HEK293 (cell line): Measurements from ENCODE around the gene BACE1-AS.

Experiments used
- CTCF ChIA-PET: fragments of 350-600 bp; formaldehyde crosslinking; extraction: SDS; loops from one replicate; lab custom pipeline; 2021; ENCODE audit warnings: antibody characterized with exemption; lab: Yijun Ruan, JAX
- POLR2A ChIA-PET: fragments of 300-600 bp; formaldehyde crosslinking; extraction: SDS; loops from one replicate; lab custom pipeline; 2020; ENCODE audit warnings: antibody characterized with exemption, inconsistent platforms; lab: Yijun Ruan, JAX
- H3K27ac ChIP-seq: fragments of 200-500 bp; sonication (Bioruptor generic); 2 replicates; pipeline ENCODE4 v1.5.1; 2014; ENCODE audit warnings: low read depth, low read length, control low read depth, inconsistent platforms; ENCODE audit errors: extremely low read depth
- H3K36me3 ChIP-seq, 2 experiments: fragments of 200-500 bp in 1 of 2; sonication (Bioruptor generic) in 1 of 2; 1 replicate in 1 of 2; 2 replicates in 1 of 2; pipeline ENCODE4 v1.5.1; 2014 to 2017; ENCODE audit warnings: inconsistent platforms in 2 of 2, low read length in 2 of 2; ENCODE audit not compliant: control insufficient read depth in 2 of 2, insufficient read depth in 1 of 2
- H3K4me1 ChIP-seq: fragments of 200-500 bp; sonication (Bioruptor generic); 2 replicates; pipeline ENCODE4 v1.5.1; 2014; ENCODE audit warnings: mild to moderate bottlenecking, low read length, inconsistent platforms; ENCODE audit not compliant: control insufficient read depth, insufficient read depth
- H3K4me3 ChIP-seq: 2 replicates; pipeline ENCODE4 v1.5.1; 2011; ENCODE audit warnings: low read depth, mild to moderate bottlenecking, control low read depth, low read length, moderate library complexity
- H3K9me3 ChIP-seq: fragments of 200-500 bp; sonication (Bioruptor generic); 2 replicates; pipeline ENCODE4 v1.5.1; 2014; ENCODE audit warnings: low read depth, low read length, inconsistent platforms; ENCODE audit not compliant: control insufficient read depth, insufficient read depth
- KLF7 ChIP-seq: fragments of 450-650 bp; formaldehyde crosslinking; IDR thresholded peaks from 2 replicates; pipeline ENCODE4 v1.5.1; 2016; ENCODE audit warnings: missing biosample characterization, missing genetic modification characterization, borderline replicate concordance
- PBX3 ChIP-seq: sonication (generic); formaldehyde crosslinking; IDR thresholded peaks from 2 replicates; pipeline ENCODE4 v1.8.1; 2022; ENCODE audit warnings: mild to moderate bottlenecking, moderate library complexity, missing genetic modification reagents
- REST ChIP-seq: fragments of 450-650 bp; formaldehyde crosslinking; IDR thresholded peaks from 2 replicates; pipeline ENCODE4 v1.5.1; 2016; ENCODE audit warnings: missing biosample characterization, missing genetic modification characterization
- SCRT2 ChIP-seq: fragments of 450-650 bp; formaldehyde crosslinking; IDR thresholded peaks from 2 replicates; pipeline ENCODE4 v1.5.1; 2016; ENCODE audit warnings: missing biosample characterization, missing genetic modification characterization
- ZBTB26 ChIP-seq: fragments of 450-650 bp; formaldehyde crosslinking; optimal IDR thresholded peaks from 2 replicates; pipeline ENCODE3; 2016; ENCODE audit warnings: missing biosample characterization, mild to moderate bottlenecking, missing genetic modification characterization
- ZBTB8A ChIP-seq: fragments of 450-650 bp; formaldehyde crosslinking; IDR thresholded peaks from 2 replicates; pipeline ENCODE4 v1.5.1; 2016; ENCODE audit warnings: missing biosample characterization, missing genetic modification characterization
- ZFHX2 ChIP-seq: fragments of 450-650 bp; formaldehyde crosslinking; conservative IDR thresholded peaks from 2 replicates; pipeline ENCODE4 v1.5.1; 2016; ENCODE audit warnings: missing biosample characterization, missing genetic modification characterization
- ZNF10 ChIP-seq: fragments of 450-650 bp; formaldehyde crosslinking; IDR thresholded peaks from 2 replicates; pipeline ENCODE4 v1.5.1; 2017; ENCODE audit warnings: missing biosample characterization, missing genetic modification characterization
- ZNF132 ChIP-seq: fragments of 450-650 bp; formaldehyde crosslinking; IDR thresholded peaks from 2 replicates; pipeline ENCODE4 v1.5.1; 2017; ENCODE audit warnings: missing biosample characterization, missing genetic modification characterization, borderline replicate concordance
- ZNF133 ChIP-seq: fragments of 450-650 bp; formaldehyde crosslinking; IDR thresholded peaks from 2 replicates; pipeline ENCODE4 v1.5.1; 2016; ENCODE audit warnings: missing biosample characterization, missing genetic modification characterization
- ZNF175 ChIP-seq: fragments of 450-650 bp; formaldehyde crosslinking; IDR thresholded peaks from 2 replicates; pipeline ENCODE4 v1.5.1; 2016; ENCODE audit warnings: missing biosample characterization, missing genetic modification characterization
- ZNF223 ChIP-seq: fragments of 450-650 bp; formaldehyde crosslinking; IDR thresholded peaks from 2 replicates; pipeline ENCODE4 v1.5.1; 2016; ENCODE audit warnings: missing biosample characterization, missing genetic modification characterization
- ZNF354C ChIP-seq: fragments of 450-650 bp; formaldehyde crosslinking; IDR thresholded peaks from 2 replicates; pipeline ENCODE4 v1.5.1; 2016; ENCODE audit warnings: missing biosample characterization, missing genetic modification characterization, low read depth, borderline replicate concordance
- ZNF366 ChIP-seq: fragments of 450-650 bp; formaldehyde crosslinking; conservative IDR thresholded peaks from 2 replicates; pipeline ENCODE4 v1.5.1; 2016; ENCODE audit warnings: missing biosample characterization, missing genetic modification characterization
- ZNF37A ChIP-seq: fragments of 450-650 bp; IDR thresholded peaks from 2 replicates; pipeline ENCODE4 v1.5.1; 2018; ENCODE audit warnings: missing biosample characterization, missing genetic modification characterization
- ZNF423 ChIP-seq: fragments of 450-650 bp; formaldehyde crosslinking; IDR thresholded peaks from 2 replicates; pipeline ENCODE4 v1.5.1; 2016; ENCODE audit warnings: missing biosample characterization, missing genetic modification characterization
- ZNF514 ChIP-seq: fragments of 450-650 bp; formaldehyde crosslinking; IDR thresholded peaks from 2 replicates; pipeline ENCODE4 v1.5.1; 2016; ENCODE audit warnings: missing biosample characterization, missing genetic modification characterization
- ZNF529 ChIP-seq: fragments of 450-650 bp; formaldehyde crosslinking; IDR thresholded peaks from 2 replicates; pipeline ENCODE4 v1.5.1; 2017; ENCODE audit warnings: missing genetic modification characterization, missing biosample characterization; ENCODE audit not compliant: insufficient replicate concordance
- ZNF621 ChIP-seq: fragments of 450-650 bp; formaldehyde crosslinking; IDR thresholded peaks from 2 replicates; pipeline ENCODE4 v1.5.1; 2017; ENCODE audit warnings: missing biosample characterization, missing genetic modification characterization
- ZNF645 ChIP-seq: fragments of 450-650 bp; formaldehyde crosslinking; IDR thresholded peaks from 2 replicates; pipeline ENCODE4; 2016; ENCODE audit warnings: missing biosample characterization, missing genetic modification characterization
- ZNF692 ChIP-seq: fragments of 450-650 bp; formaldehyde crosslinking; IDR thresholded peaks from 2 replicates; pipeline ENCODE4 v1.5.1; 2016; ENCODE audit warnings: missing biosample characterization, missing genetic modification characterization
- ZNF704 ChIP-seq: fragments of 450-650 bp; formaldehyde crosslinking; IDR thresholded peaks from 2 replicates; pipeline ENCODE4 v1.5.1; 2016; ENCODE audit warnings: missing biosample characterization, missing genetic modification characterization
- ZNF76 ChIP-seq: fragments of 450-650 bp; formaldehyde crosslinking; IDR thresholded peaks from 2 replicates; pipeline ENCODE4; 2016; ENCODE audit warnings: low read depth, missing biosample characterization, missing genetic modification characterization, borderline replicate concordance
- ZNF837 ChIP-seq: fragments of 450-650 bp; formaldehyde crosslinking; IDR thresholded peaks from 2 replicates; pipeline ENCODE4 v1.5.1; 2016; ENCODE audit warnings: missing biosample characterization, missing genetic modification characterization
- ZSCAN18 ChIP-seq: fragments of 450-650 bp; formaldehyde crosslinking; IDR thresholded peaks from 2 replicates; pipeline ENCODE4 v1.5.1; 2016; ENCODE audit warnings: missing biosample characterization, missing genetic modification characterization
- ZSCAN4 ChIP-seq: fragments of 450-650 bp; formaldehyde crosslinking; IDR thresholded peaks from 2 replicates; pipeline ENCODE4 v1.5.1; 2017; ENCODE audit warnings: missing biosample characterization, missing genetic modification characterization

Gene BACE1-AS

GRCh38 chr11:117265745-117266144 lies 25.4 kb upstream of the BACE1-AS start (continued):
- TF ChIP-seq ZSCAN4 (tag by site-specific recombination) (no peak), KLF7 (tag by site-specific recombination) (no peak), ZNF645 (no peak), ZNF132 (tag by site-specific recombination) (no peak), ZNF133 (tag by site-specific recombination) (no peak), ZNF10 (tag by site-specific recombination) (no peak), ZNF354C (no peak), ZNF423 (no peak), ZNF621 (no peak), PBX3 (CRISPR knock-in tag) (no peak), ZBTB8A (tag by site-specific recombination) (no peak)
- TF ChIP-seq, all 188 proteins: peak for 0

GRCh38 chr11:117269856-117270255 lies 21.3 kb upstream of the BACE1-AS start:
- POLR2A ChIA-PET = no interaction called here
- H3K4me3 ChIP-seq = no peak overlapping the region
- H3K36me3 ChIP-seq = peaks cover 0 to 20% of the 10 kb centered on the region in 2 experiments; a peak in 1 of 3 replicates
- no peak overlapping the region for H3K27ac ChIP-seq
- CTCF ChIA-PET = no interaction called here
- no peaks in the 10 kb centered on the region for H3K4me1 ChIP-seq
- H3K9me3 ChIP-seq = no peaks in the 10 kb centered on the region
- TF ChIP-seq ZNF37A = no peak
- no peak for TF ChIP-seq ZNF514 (tag by site-specific recombination)
- no peak for TF ChIP-seq ZNF76 (tag by site-specific recombination)
- no peak for TF ChIP-seq ZNF692
- TF ChIP-seq ZFHX2 (tag by site-specific recombination) = no peak
- no peak for TF ChIP-seq ZNF837 (tag by site-specific recombination)
- TF ChIP-seq ZNF175 (tag by site-specific recombination) = no peak
- TF ChIP-seq ZNF366 (tag by site-specific recombination) = no peak
- no peak for TF ChIP-seq ZNF529 (tag by site-specific recombination)
- no peak for TF ChIP-seq SCRT2 (tag by site-specific recombination)
- no peak for TF ChIP-seq ZSCAN18 (tag by site-specific recombination)
- TF ChIP-seq ZNF704 (tag by site-specific recombination) = no peak
- TF ChIP-seq REST (tag by site-specific recombination) = no peak
- no peak for TF ChIP-seq ZBTB26 (tag by site-specific recombination)
- TF ChIP-seq ZNF223 (tag by site-specific recombination) = no peak
